Astrocyte of the spinal cord (primary cell): ENCODE results near the gene TREML2.
A peak's percentile ranks its signal among the peaks of the same experiment; 100 is the strongest.

Experiments
- DNase-seq: peaks from one replicate; pipeline ENCODE4 v3.0.0; 2011; ENCODE audit warnings: low read depth, low spot score
- H3K4me3 ChIP-seq: 2 replicates; pipeline ENCODE4 v1.5.1; 2011; ENCODE audit warnings: low read depth, mild to moderate bottlenecking, low read length, moderate library complexity
- in situ Hi-C: cut with HindIII; loops from 2 replicates; pipeline ENCODE4 v1.10.0; 2017; ENCODE audit warnings: low sequenced_read_pairs
- TF ChIP-seq, protein P1 (sequence below): IDR thresholded peaks from 2 replicates; pipeline ENCODE4 v1.5.1; 2012; ENCODE audit warnings: low read depth, mild to moderate bottlenecking, low read length, inconsistent platforms

Gene TREML2

DNA sequence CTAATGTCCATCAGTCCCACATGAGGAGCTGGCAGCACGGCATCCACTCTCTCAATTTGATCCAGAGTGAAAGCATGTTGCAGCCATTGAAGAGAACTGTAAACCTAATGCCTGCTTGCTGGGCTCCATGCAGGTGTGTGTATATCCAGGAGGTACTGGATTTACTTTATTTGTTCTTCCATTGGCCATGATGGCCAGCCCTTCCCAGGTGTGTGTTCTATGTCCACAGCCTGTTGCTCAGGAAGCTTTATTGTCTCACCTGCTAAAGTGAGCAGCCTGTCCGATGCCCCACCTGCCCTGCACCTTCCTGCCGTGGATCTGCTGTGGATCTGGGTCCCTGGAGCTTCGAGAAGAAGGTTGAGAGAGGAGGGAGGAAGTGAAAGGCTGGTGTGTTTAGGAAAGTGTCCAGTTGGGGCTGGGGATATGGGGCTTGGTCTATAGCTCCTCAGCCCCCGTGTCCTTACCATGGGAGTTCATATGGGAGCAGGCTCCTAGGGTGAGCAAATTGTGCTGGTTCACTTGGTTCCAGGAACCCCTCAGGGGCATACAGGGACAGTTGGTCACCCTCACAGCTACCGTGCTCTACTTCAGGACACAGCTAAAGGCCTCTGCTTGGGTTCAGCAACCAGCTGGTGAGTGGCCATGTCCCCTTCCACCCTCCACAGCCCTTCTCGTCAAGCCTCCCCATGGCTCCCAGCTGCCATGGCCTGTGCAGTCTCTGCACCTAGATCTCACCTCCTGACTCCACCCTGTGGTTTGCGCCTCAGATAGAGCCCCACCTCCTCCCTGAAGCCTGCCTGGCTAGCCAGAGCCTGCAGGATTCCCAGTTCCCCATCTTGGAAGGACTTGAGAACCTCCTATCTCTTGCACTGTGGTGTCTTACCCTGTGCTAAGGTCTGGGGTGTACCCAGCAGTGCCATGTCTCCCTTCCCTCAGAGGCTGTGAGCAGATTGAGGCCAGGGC, 12.7 kb downstream of the TREML2 start:
- no peak overlapping the region for H3K4me3 ChIP-seq
- no peak for DNase-seq
- TF ChIP-seq, protein P1, sequence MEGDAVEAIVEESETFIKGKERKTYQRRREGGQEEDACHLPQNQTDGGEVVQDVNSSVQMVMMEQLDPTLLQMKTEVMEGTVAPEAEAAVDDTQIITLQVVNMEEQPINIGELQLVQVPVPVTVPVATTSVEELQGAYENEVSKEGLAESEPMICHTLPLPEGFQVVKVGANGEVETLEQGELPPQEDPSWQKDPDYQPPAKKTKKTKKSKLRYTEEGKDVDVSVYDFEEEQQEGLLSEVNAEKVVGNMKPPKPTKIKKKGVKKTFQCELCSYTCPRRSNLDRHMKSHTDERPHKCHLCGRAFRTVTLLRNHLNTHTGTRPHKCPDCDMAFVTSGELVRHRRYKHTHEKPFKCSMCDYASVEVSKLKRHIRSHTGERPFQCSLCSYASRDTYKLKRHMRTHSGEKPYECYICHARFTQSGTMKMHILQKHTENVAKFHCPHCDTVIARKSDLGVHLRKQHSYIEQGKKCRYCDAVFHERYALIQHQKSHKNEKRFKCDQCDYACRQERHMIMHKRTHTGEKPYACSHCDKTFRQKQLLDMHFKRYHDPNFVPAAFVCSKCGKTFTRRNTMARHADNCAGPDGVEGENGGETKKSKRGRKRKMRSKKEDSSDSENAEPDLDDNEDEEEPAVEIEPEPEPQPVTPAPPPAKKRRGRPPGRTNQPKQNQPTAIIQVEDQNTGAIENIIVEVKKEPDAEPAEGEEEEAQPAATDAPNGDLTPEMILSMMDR: no peak
- in situ Hi-C loops: no loop called here

DNA sequence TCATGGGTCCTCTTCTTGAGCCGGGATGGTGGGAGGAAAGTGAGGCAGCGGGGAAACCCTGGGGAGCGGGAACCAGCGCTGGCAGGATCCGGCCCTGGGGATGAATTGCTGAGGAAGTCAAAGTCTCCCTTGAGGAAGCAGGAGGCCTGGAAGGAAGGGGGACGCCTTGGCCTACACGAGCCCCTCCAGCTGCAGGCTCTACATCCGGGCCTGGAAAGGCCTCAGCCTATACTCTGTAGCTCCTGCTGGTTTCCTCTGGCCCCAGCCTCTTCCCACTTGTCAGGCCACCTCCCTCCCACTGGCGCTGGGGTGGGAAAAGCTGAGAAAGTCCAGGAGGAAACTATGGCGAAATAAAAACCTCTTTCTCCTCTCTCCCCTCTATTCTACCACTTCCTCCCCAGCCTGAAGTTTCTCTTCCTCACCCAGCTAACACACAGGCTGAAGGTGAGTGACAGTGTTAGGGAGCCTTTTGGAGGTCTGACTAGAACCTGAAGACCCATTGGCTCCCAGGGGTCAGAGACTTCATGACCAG, 14.9 kb downstream of the TREML2 start:
- no peak for DNase-seq
- in situ Hi-C loops: no loop called here
- TF ChIP-seq, protein P1: no peak
- H3K4me3 ChIP-seq: no peak overlapping the region

DNA sequence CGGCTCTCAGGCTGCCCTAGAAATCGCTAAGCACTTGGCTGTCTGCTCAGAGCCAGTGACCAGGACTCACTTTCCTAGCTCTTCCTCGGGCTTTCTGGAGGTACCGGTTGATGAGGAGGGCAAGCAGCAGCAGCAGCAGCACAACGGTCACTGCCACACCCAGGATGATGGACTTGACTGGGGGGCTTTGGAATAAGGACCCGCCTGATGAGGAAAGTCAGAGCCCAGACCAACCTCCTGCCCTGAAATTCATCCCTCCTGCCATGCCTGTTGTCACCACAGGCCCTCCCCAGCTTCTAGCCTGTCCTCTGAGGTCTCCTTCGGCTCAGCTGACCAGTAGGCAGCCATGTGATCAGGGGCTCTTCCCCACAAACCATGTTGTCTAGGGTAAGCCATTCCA, 16.2 kb downstream of the TREML2 start:
- TF ChIP-seq, protein P1: no peak
- no peak for DNase-seq
- H3K4me3 ChIP-seq: no peak overlapping the region
- in situ Hi-C loops: no loop called here

DNA sequence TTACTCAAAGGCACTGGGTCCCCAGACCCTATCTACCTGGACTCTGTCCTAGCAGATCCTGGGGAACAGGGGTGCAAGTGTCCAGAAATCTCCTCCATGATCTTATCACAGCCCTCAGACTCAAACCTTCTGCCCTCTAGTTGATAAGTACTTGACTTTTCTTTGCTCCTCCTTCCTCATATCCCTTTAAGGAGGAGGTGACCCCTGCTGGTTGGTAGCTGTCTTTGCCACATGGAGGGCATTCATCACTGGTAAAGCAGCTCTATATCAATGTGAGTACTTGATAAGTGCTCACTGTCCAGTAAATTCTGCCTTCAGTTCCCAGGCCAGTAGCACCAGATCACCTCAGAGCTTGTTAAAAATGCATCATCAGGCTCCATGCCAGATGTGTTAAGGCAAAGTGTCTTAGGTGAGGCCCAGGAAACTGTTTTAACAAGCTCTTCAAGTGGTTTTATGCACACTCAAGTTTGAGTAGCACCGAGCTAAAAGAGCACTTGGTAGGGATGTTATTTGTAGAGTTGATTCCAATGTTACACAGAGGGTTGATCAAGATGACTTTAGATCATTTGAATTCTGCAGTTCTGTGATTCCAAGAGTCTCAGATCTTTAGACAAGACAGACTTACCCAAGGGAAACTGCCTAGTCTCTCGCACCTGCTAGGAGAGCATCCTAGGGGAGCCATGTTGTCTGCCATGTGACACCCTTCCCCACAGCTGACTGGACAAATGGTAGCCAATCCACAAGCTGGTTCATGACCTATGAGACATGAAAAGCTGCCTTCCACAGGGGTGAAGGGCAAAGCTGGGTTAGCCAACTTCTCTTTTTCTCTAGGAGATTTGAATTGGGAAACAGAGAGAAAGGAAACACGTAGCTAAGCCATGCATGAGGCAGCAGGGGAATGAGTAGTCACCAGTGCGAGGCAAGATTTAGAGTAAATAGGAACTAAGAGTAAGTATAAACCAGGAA, 18.6 kb downstream of the TREML2 start:
- no peak overlapping the region for H3K4me3 ChIP-seq
- in situ Hi-C loops: no loop called here
- TF ChIP-seq, protein P1: peak; percentile 67
- peak; percentile 33 for DNase-seq

DNA sequence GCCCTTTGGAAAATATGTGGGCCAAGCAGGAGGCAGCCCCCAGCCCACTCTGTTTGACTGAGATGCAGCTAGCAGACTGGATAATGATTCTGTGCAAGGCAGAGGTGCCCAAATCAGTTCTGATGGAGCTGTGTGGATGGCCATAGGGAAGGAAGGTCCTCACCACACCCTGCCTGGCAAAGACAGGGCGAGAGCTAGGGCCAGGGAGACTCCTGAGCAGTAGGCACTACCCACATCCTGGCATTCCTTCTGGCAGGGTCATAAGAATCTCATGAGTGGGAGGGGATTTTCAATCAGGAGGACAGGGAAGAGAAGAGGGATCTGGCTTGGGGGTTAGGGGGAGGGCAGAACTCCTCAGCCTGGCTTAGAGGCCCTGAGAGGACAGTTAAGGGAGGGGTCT, 19.4 kb downstream of the TREML2 start:
- H3K4me3 ChIP-seq: no peak overlapping the region
- TF ChIP-seq, protein P1: no peak
- in situ Hi-C loops: no loop called here
- DNase-seq: no peak

DNA sequence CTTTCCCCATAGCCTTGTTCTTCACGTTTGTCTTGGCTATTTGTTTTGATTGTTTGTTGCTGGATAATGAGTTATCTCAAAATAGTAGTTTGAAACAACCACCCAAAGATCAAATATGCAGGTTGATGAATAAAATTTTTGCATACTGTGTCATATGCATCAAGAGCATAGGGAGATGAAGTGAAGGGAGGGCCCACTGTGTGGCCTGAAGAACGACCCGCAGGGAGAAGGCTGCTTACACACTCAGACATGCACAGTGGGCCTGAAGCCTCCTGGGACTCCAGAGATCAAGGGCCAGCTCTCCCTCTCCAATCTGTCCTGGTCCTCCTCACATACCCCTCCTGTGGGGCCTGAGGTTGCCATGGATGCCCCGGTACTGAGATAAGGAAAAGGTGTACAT, 21.8 kb downstream of the TREML2 start:
- in situ Hi-C loops: no loop called here
- DNase-seq: no peak
- TF ChIP-seq, protein P1: no peak
- no peak overlapping the region for H3K4me3 ChIP-seq
